Measurements from ENCODE around the gene CD7.

Gene CD7

GRCh38 chr17:82346342-82347300 lies 29.2 kb upstream of the CD7 start:
- no peak for DNase-seq

- DNase-seq: no peak
These were observed 28.0 kb upstream of the CD7 start for GRCh38 chr17:82345151-82345976.

DNA sequence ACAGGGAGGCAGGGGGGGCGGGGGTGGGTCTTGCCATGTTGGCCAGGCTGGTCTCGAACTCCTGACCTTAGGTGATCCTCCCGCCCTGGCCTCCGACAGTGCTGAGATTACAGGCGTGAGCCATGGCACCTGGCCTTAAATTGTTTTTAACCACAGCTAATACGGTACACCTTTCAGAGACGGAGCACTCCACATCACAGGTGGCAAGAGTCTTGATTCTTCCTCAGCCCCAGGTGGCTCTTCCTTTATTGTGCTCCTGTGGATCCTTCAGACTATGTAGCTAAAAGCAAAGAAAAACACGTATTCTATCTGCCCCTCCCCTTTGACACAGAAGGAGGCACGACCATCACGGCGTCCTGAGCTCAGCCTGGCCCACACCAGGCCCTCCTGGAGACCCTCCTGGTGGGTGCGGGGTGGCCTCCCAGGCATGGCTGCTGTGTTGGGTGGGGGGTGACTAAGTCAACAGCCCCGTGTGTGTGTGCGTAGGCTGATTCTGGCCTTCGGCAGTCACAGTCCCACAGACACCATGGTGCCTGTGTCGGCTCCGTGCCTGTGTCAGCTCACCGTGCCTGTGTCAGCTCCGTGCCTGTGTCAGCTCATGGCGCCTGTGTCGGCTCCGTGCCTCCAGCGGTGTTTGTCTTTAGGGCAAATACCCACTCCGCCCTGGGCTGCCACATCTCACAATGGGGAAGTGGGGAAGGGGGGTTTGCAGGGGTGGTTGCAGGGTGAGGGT lies 26.9 kb upstream of the CD7 start:
- DNase-seq: no peak

DNA sequence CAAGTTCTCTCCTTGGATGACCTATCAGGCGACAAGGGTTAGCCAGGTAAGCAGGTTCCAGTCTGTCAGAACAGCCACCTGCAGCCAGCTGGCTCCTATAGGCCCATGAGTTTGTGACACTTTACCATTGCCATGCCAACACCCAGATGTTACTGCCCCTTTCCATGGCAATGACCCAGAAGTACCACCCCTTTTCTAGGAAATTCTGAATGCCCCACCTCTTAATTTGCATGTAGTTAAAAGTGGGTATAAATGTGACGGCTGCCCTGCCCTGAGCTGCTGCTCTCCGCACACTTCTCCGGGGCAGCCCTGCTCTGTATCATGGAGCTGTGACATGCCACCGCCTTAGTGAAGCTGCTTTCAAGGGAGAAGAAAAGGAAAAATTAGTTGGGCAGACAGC lies 26.2 kb upstream of the CD7 start:
- no peak for DNase-seq

DNA sequence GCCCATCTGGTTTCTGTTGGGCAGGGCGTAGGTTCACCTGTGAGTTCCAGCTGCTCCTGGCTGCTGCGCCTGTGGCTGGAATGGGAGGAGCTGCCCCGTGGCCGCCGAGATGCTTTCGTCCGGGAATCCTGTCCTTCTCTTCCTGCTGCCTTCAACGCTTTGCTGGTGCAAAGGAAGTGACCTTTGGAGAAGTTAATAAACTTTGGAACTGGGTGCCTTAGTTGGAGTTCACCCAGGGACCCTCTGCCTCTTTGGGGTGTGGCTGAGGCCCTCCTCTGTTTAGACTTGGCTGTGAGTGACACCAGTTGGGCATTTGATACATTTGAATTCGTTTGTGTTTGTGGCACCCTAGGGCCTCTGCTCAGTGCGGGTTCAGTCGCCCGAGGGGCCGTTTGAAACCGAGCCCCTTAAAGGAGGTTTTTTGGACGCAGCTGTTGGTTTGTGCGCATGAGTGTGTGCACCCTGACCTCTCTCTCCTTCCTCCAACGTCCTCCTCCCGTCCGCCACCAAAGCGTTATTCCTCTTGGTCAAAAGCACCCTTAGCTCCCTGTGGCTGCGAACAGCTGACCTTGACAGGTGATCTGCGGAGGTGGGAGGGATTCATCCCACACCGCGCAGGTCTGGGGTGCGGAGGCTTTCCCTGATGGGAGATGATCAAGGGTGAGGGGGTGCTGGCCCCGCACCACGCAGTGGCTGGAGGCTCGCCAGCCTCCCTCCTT lies 25.1 kb upstream of the CD7 start:
- no peak for DNase-seq

DNA sequence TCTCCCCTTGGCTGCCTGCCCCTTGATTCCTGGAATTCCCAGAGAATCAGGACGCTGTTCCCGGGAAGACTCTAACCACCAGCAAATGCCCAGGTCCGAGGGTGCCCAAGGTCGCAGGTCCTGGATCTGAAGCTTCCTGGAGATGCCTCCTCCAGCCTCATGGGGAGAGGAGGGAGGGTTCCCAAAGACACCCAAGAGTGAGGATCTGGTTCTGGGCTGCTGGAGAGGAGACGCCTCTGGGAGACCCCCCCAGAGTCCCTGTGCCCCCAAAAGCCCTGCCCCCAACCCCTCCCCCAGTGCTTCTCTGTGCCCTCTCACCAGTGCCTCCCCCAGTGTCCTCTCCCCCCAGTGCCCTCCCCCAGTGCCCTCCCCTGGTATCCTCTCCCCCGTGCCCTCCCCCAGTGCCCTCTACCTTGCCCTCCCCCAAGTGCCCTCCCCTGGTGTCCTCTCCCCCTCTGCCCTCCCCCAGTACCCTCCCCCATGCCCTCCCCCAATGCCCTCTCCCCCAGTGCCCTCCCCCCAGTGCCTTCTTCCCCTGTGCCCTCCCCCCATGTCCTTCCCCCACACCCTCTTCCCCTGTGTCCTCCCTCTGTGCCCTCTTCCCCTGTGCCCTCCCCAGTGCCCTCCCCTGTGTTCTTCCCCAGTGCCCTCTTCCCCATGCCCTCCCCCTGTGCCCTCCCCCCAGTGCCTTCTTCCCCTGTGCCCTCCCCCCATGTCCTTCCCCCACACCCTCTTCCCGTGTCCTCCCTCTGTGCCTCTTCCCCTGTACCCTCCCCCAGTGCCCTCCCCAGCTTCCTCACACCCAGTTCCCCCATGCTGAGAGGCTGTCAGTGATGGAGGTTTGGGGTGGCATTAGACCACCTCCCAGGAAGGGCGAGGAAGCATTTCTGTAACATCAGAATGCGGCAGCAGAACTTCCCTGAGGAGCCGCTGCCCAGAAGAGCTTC lies 22.5 kb upstream of the CD7 start:
- no peak for DNase-seq

DNA sequence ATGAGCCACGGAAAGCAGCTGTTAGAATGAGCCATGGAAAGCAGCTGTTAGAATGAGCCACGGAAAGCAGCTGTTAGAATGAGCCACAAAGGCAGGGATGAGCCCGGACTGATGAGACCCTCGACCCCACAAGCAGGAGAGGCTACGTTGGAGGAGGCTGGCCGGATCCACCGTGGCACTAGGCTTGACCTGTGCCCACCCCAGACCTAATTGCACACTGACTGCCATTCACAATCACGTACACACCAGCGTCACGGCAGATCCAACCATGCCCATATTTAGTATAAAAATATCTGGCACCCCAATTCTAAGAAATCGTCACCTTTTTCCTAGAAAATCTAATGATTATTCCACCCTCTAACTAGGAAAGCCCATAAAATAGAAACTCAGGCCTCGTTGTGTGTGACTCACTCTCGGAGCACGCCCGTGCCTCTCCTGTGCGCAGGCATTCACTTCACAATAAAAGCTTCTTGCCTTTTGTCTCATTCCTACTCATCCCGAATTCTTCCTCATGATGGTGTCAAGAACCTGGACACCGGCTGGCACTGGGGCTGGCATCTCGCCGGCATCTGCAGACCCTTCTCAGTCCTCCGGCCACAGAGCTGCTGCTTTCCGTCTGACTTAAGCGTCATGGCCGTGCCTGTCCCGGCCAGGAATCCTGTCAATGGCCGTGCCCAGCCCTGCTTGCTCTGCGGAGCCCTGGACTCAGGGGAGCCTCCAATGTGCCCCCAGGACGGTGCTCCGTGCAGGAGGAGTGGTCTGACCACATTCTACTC lies 21.6 kb upstream of the CD7 start:
- DNase-seq: peak; percentile 91

DNA sequence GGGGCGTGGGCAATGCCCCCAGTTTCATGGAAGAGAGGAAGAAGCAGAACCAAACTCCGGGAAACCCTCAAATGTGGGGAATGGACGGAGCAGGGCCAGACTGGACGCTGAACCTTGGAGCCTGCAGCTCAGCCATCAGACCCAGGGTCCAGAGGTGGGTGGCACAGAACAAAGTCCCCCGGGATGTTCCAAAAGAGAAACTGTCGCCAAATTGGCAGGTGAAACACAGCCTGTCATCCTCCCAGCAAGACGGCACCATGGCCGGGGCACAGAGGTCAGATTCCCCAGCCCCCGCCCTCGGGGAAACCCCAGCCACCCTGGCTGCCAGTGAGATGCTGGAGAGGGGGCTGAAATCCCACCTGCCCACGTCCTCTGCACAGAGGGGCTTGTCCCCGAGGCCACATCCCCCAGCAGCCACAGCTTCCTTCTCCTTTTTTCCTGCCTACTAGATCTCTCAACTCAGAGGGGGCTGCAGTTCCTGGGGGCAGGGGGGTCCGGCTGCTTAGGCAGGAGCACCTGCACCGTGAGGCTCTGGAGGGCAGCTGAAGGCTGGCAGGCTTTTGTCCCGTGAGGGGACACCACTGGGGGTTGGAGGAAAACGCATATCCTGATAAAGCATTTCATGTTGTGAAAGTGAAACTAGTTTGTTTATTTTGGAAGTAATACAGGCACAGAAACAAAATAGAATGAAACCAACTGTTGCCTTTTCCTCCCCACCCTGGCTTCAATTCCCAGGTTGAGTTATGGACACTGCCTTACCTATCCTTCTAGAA lies 17.4 kb upstream of the CD7 start:
- no peak for DNase-seq

- DNase-seq: no peak
These were observed 16.8 kb upstream of the CD7 start for GRCh38 chr17:82334204-82334621.

DNA sequence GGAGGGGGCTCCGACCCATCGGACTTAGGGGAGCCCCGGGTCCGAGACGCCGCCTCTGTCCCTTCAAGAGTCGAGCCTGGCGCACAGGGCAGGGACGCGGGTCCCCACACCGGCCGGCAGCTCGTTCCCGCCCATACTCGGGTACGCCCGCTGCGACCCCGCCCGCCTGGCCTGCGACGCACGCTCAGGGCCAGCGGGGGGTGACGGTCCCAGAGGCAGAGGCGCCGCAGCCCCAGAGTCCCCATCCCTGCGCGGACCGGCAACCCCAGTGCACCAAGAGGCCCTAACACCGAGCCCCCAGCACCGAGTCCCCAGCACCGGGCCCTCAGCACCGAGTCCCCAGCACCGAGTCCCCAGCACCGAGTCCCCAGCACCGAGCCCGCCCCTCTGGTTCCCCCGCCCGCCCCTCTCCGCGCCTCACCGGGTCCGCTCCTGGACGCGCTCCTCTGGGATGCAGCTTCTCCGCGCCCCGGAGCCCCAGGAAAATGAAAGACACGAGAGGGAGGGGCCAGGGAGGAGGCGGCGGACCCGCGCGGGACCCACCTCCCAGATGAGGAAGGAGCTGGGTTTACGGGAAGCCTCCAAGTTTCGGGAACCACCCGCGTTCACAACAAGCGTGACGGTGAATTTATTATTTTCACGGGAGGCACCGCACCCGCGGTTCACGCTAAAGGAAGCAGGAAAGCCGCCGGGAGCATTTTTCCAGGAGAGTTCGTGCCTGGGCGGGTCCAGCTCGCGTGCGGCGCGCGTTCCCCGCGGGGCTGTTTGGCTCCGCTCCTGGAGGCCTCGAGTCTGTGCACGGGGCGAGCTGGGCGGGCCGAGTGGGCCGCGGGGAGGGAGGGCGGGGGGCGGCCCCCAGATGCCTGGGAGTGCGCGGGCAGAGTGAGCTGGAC lies 16.1 kb upstream of the CD7 start, which contains the start of gene SECTM1:
SECTM1 (minus strand) TSS at position 488 of the 893 bp plus-strand sequence. CDS start 6,526 bp downstream, outside the sequence.
- no peak for DNase-seq

- DNase-seq: peak; percentile 81
These were observed 15.4 kb upstream of the CD7 start for GRCh38 chr17:82332669-82333278.

DNA sequence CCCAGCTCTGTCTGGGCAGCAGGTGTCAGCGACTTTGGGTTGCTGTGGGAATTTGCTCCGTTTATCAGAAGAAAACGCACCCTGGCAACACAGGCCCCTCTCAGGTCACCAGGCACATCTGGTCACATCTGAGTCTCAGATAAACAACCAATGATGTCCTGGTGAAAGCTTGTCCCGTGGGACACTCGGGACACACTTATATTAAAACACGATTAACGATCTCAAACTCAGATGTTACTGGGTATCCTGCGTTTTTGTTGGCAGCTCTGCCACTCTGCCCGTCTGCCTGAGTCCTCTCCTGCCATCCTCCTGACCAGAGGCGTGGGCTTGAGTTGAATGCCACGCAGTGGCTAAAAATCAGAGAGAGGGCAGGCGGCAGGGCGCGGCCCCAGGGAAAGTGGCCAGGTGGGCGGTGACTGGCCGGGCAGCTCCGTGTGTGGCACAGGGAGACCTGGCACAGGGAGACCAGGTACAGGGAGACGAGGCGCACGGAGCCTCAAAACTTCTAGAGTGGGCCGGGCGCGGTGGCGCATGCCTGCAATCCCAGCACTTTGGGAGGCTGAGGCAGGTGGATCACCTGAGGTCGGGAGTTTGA lies 14.0 kb upstream of the CD7 start:
- DNase-seq: no peak

- no peak for DNase-seq
These were observed 13.2 kb upstream of the CD7 start for GRCh38 chr17:82330322-82331239.

GRCh38 chr17:82329683-82330321 lies 12.4 kb upstream of the CD7 start:
- DNase-seq: no peak

GRCh38 chr17:82328994-82329507 lies 11.6 kb upstream of the CD7 start:
- DNase-seq: no peak

Data from islet precursor cell (in vitro differentiated cells).